NCI-H526 (cell line): ENCODE measurements around the gene NOS1AP.
"Not testable (repeated sequence)": the region's sequence is repeated elsewhere in the genome, so short reads cannot be mapped to it uniquely, and the experiment has no call there.

Experiments used
- DNase-seq, 2 experiments: peaks; one replicate each; lab custom pipeline; 2025; lab: John Stamatoyannopoulos, UW

NOS1AP gene

GRCh38 chr1:162069334-162070093 lies at the start of gene NOS1AP:
Gene NOS1AP, plus strand, starts transcription at chr1:162069691. Its CDS starts 487 bp downstream, at chr1:162070178.
- peak; percentile 61 to 98 for DNase-seq

- DNase-seq, result peak; percentile 92 to 96
These were observed 49.3 kb upstream of the NOS1AP start for GRCh38 chr1:162020150-162020549.

- DNase-seq, result no peak
These were observed 48.4 kb upstream of the NOS1AP start for GRCh38 chr1:162021124-162021523.

- DNase-seq, result no peak
These were observed 46.9 kb upstream of the NOS1AP start for GRCh38 chr1:162022626-162023025.

- DNase-seq, result peak in 1 of 2 experiments; percentile 33
These were observed 46.3 kb upstream of the NOS1AP start for GRCh38 chr1:162023181-162023546.

- DNase-seq, result peak; percentile 69 to 95
These were observed 45.7 kb upstream of the NOS1AP start, which contains the start of gene OLFML2B for GRCh38 chr1:162023547-162024501. Gene OLFML2B, minus strand, starts transcription at chr1:162023869. Its CDS starts 439 bp downstream, at chr1:162023430.

GRCh38 chr1:162025541-162025940 lies 44.0 kb upstream of the NOS1AP start:
- no peak for DNase-seq

GRCh38 chr1:162026881-162027280 lies 42.6 kb upstream of the NOS1AP start:
- DNase-seq, result no peak

- no peak for DNase-seq
These were observed 40.8 kb upstream of the NOS1AP start for GRCh38 chr1:162028726-162029125.

- peak in 1 of 2 experiments; percentile 19 for DNase-seq
These were observed 40.3 kb upstream of the NOS1AP start for GRCh38 chr1:162029157-162029556.

- no peak for DNase-seq
These were observed 38.7 kb upstream of the NOS1AP start for GRCh38 chr1:162030759-162031280.

GRCh38 chr1:162033428-162033827 lies 36.1 kb upstream of the NOS1AP start:
- peak in 1 of 2 experiments; percentile 58 for DNase-seq

GRCh38 chr1:162035241-162035640 lies 34.2 kb upstream of the NOS1AP start:
- DNase-seq, result no peak

GRCh38 chr1:162036163-162036562 lies 33.3 kb upstream of the NOS1AP start:
- peak in 1 of 2 experiments; percentile 44 for DNase-seq

GRCh38 chr1:162038624-162039023 lies 30.9 kb upstream of the NOS1AP start:
- DNase-seq, result no peak

- DNase-seq, result no peak
These were observed 29.5 kb upstream of the NOS1AP start for GRCh38 chr1:162040001-162040400.

- peak; percentile 28 to 65 for DNase-seq
These were observed 28.8 kb upstream of the NOS1AP start for GRCh38 chr1:162040657-162041056.

- no peak for DNase-seq
These were observed 27.1 kb upstream of the NOS1AP start for GRCh38 chr1:162042361-162042760.

GRCh38 chr1:162046921-162047320 lies 22.6 kb upstream of the NOS1AP start:
- no peak for DNase-seq

- DNase-seq, result not testable (repeated sequence)
These were observed 15.5 kb upstream of the NOS1AP start for GRCh38 chr1:162053949-162054348.

- no peak for DNase-seq
These were observed 14.4 kb upstream of the NOS1AP start for GRCh38 chr1:162055062-162055461.

GRCh38 chr1:162056043-162056442 lies 13.4 kb upstream of the NOS1AP start:
- peak; percentile 73 to 93 for DNase-seq
